Mucosa of rectum (tissue), 2 donors: ENCODE measurements around the gene TPSAB1.

Source experiments
- H3K27ac ChIP-seq, 2 donors: one replicate each; pipeline ENCODE4 v1.7.0; 2013; ENCODE audit warnings: inconsistent platforms in 2 of 2, low read depth in 2 of 2, low read length in 2 of 2
- H3K27me3 ChIP-seq, 2 donors: one replicate each; pipeline ENCODE4 v1.7.0; 2013; ENCODE audit warnings: low read length in 2 of 2; ENCODE audit not compliant: control insufficient read depth in 2 of 2, insufficient read depth in 2 of 2
- H3K36me3 ChIP-seq, 2 donors: one replicate each; pipeline ENCODE4 v1.7.0; 2013; ENCODE audit warnings: low read length in 2 of 2; ENCODE audit not compliant: control insufficient read depth in 2 of 2, insufficient read depth in 2 of 2
- H3K4me1 ChIP-seq, 2 donors: one replicate each; pipeline ENCODE4 v1.7.0; 2013; ENCODE audit warnings: low read length in 2 of 2, mild to moderate bottlenecking in 1 of 2; ENCODE audit not compliant: control insufficient read depth in 2 of 2, insufficient read depth in 2 of 2
- H3K4me3 ChIP-seq, 2 donors: one replicate each; pipeline ENCODE4 v1.7.0; 2013; ENCODE audit warnings: low read length in 2 of 2
- H3K9ac ChIP-seq, 2 donors: one replicate each; pipeline ENCODE4 v1.7.0; 2013; ENCODE audit warnings: low read length in 2 of 2, low read depth in 1 of 2, mild to moderate bottlenecking in 1 of 2
- H3K9me3 ChIP-seq, 2 donors: one replicate each; pipeline ENCODE4 v1.7.0; 2013; ENCODE audit warnings: low read length in 2 of 2; ENCODE audit not compliant: control insufficient read depth in 2 of 2
- donor health status: healthy.
- donor health status: Normal muscosa, but diverticular disease.

The TPSAB1 gene

GRCh38 chr16:1277617-1278282 is 37.2 kb downstream of the TPSAB1 start:
- no peak overlapping the region for H3K27ac ChIP-seq
- no peaks in the 10 kb centered on the region for H3K9me3 ChIP-seq
- peaks cover 0 to 14% of the 10 kb centered on the region in 2 donors for H3K27me3 ChIP-seq
- H3K36me3 ChIP-seq: no peaks in the 10 kb centered on the region
- H3K4me1 ChIP-seq: no peaks in the 10 kb centered on the region
- no peak overlapping the region for H3K9ac ChIP-seq
- H3K4me3 ChIP-seq: no peak overlapping the region

- Histone ChIP-seq H3K4me1 (no peaks in the 10 kb centered on the region), H3K9me3 (no peaks in the 10 kb centered on the region), H3K27ac (no peak overlapping the region), H3K4me3 (no peak overlapping the region), H3K27me3 (peaks cover 0 to 14% of the 10 kb centered on the region in 2 donors), H3K9ac (no peak overlapping the region), H3K36me3 (no peaks in the 10 kb centered on the region)
Observed at GRCh38 chr16:1278477-1278876, 38.0 kb downstream of the TPSAB1 start.

GRCh38 chr16:1279081-1279944 is 38.8 kb downstream of the TPSAB1 start:
- H3K36me3 ChIP-seq: no peaks in the 10 kb centered on the region
- H3K4me1 ChIP-seq: no peaks in the 10 kb centered on the region
- H3K27me3 ChIP-seq: peaks cover 0 to 14% of the 10 kb centered on the region in 2 donors
- H3K9ac ChIP-seq: no peak overlapping the region
- no peaks in the 10 kb centered on the region for H3K9me3 ChIP-seq
- no peak overlapping the region for H3K4me3 ChIP-seq
- no peak overlapping the region for H3K27ac ChIP-seq

GRCh38 chr16:1279945-1280589 is 39.6 kb downstream of the TPSAB1 start:
- H3K36me3 ChIP-seq: no peaks in the 10 kb centered on the region
- no peaks in the 10 kb centered on the region for H3K4me1 ChIP-seq
- no peak overlapping the region for H3K27ac ChIP-seq
- H3K4me3 ChIP-seq: no peak overlapping the region
- H3K27me3 ChIP-seq: peaks cover 0 to 14% of the 10 kb centered on the region in 2 donors
- H3K9me3 ChIP-seq: no peaks in the 10 kb centered on the region
- H3K9ac ChIP-seq: no peak overlapping the region

GRCh38 chr16:1280783-1281182 is 40.3 kb downstream of the TPSAB1 start:
- Histone ChIP-seq H3K9me3 (no peaks in the 10 kb centered on the region), H3K27ac (no peak overlapping the region), H3K4me1 (no peaks in the 10 kb centered on the region), H3K36me3 (no peaks in the 10 kb centered on the region), H3K4me3 (no peak overlapping the region), H3K9ac (no peak overlapping the region), H3K27me3 (peaks cover 0 to 17% of the 10 kb centered on the region in 2 donors)

GRCh38 chr16:1281517-1281916 is 41.0 kb downstream of the TPSAB1 start:
- Histone ChIP-seq H3K4me3 (no peak overlapping the region), H3K27me3 (peaks cover 0 to 21% of the 10 kb centered on the region in 2 donors), H3K27ac (no peak overlapping the region), H3K9me3 (no peaks in the 10 kb centered on the region), H3K4me1 (no peaks in the 10 kb centered on the region), H3K9ac (no peak overlapping the region), H3K36me3 (no peaks in the 10 kb centered on the region)

GRCh38 chr16:1282324-1282973 is 41.9 kb downstream of the TPSAB1 start:
- Histone ChIP-seq H3K9me3 (no peaks in the 10 kb centered on the region), H3K27me3 (peaks cover 0 to 17% of the 10 kb centered on the region in 2 donors), H3K36me3 (no peaks in the 10 kb centered on the region), H3K9ac (no peak overlapping the region), H3K4me3 (no peak overlapping the region), H3K27ac (no peak overlapping the region), H3K4me1 (no peaks in the 10 kb centered on the region)

- H3K27me3 ChIP-seq: peaks cover 7 to 14% of the 10 kb centered on the region in 2 donors
- H3K27ac ChIP-seq: no peak overlapping the region
- no peaks in the 10 kb centered on the region for H3K36me3 ChIP-seq
- no peak overlapping the region for H3K9ac ChIP-seq
- H3K4me1 ChIP-seq: no peaks in the 10 kb centered on the region
- no peaks in the 10 kb centered on the region for H3K9me3 ChIP-seq
- no peak overlapping the region for H3K4me3 ChIP-seq
Observed at GRCh38 chr16:1283296-1283695, 42.8 kb downstream of the TPSAB1 start.

GRCh38 chr16:1283996-1284616 is 43.6 kb downstream of the TPSAB1 start:
- Histone ChIP-seq H3K9ac (no peak overlapping the region), H3K27me3 (peaks cover 8 to 22% of the 10 kb centered on the region in 2 donors), H3K27ac (no peak overlapping the region)

More at GRCh38 chr16:1283996-1284616, 43.6 kb downstream of the TPSAB1 start:
- H3K4me3 ChIP-seq: no peak overlapping the region
- no peaks in the 10 kb centered on the region for H3K4me1 ChIP-seq
- H3K36me3 ChIP-seq: no peaks in the 10 kb centered on the region
- no peaks in the 10 kb centered on the region for H3K9me3 ChIP-seq
